Stomach (tissue), 19 donors: ENCODE results near the gene CELF6. TPM values are rescaled to one million over a fixed set of nuclear protein-coding genes. Genes with fewer than 3 reads are reported as not detected.

Experiments used
- DNase-seq, 2 donors: peaks; one replicate each; pipeline versions ENCODE4 v3.0.0 to v3.0.0-alpha.2; 2013 to 2019
- H3K27ac ChIP-seq, 5 donors: fragments of 200-600 bp in 4 of 5; sonication (generic) in 4 of 5; one replicate each; pipeline ENCODE4 v1.5.1; 2013 to 2019; ENCODE audit warnings: mild to moderate bottlenecking in 1 of 5, moderate library complexity in 1 of 5
- H3K27me3 ChIP-seq, 3 donors: fragments of 200-600 bp; sonication (generic); one replicate each; pipeline ENCODE4 v1.5.1; 2017 to 2019; ENCODE audit warnings: mixed run types in 1 of 3
- H3K36me3 ChIP-seq, 4 donors: fragments of 200-600 bp; sonication (generic); 1 replicate in 3 of 4; 2 replicates in 1 of 4; pipeline ENCODE4 v1.5.1; 2016 to 2019
- H3K4me1 ChIP-seq, 4 donors: fragments of 200-600 bp; sonication (generic); one replicate each; pipeline ENCODE4 v1.5.1; 2016 to 2019
- H3K4me3 ChIP-seq, 4 donors: fragments of 200-600 bp; sonication (generic) in 3 of 4; one replicate each; pipeline ENCODE4 v1.5.1; 2016 to 2019; ENCODE audit warnings: mild to moderate bottlenecking in 1 of 4
- H3K9me3 ChIP-seq, 4 donors: fragments of 200-600 bp; sonication (generic); one replicate each; pipeline ENCODE4 v1.5.1; 2016 to 2019
- EP300 ChIP-seq: sonication (generic); formaldehyde crosslinking; IDR thresholded peaks from one replicate; pipeline ENCODE4 v1.6.1; 2017; ENCODE audit warnings: antibody characterized with exemption
- POLR2A ChIP-seq, 4 donors: fragments of 450-650 bp; IDR thresholded peaks; one replicate each; pipeline ENCODE4 v1.6.1; 2016; ENCODE audit warnings: antibody characterized with exemption in 4 of 4, control low read depth in 2 of 4, mild to moderate bottlenecking in 1 of 4, moderate library complexity in 1 of 4
- POLR2AphosphoS5 ChIP-seq, 3 donors: sonication (generic); formaldehyde crosslinking; IDR thresholded peaks; one replicate each; pipeline ENCODE4 v1.6.1; 2016; ENCODE audit warnings: antibody characterized with exemption in 3 of 3
- WGBS, 5 donors: extraction: QIAGEN DNeasy Blood & Tissue Kit in 3 of 5; methylation state at CpG; one replicate each; pipeline versions ENCODE4 v1.1.5 to v1.1.7; 2013 to 2018; 5-methylcytosine and 5-hydroxymethylcytosine counted together
- intact Hi-C: fragments of 100-400 bp; cut with DNase I; formaldehyde crosslinking; loops from one replicate; pipeline ENCODE4 v1.15.1; 2023; ENCODE audit warnings: low total_unique reads
- long read RNA-seq, 10 donors: transcript quantifications; one replicate each; lab custom pipeline, GENCODE V29; 2026
- polyA plus RNA-seq, 3 donors: library from polyadenylated mRNA; stranded (reverse); fragments of 200-250 nt; gene quantifications; one replicate each; pipeline ENCODE4 v1.2.3, GENCODE V29; 2013
- total RNA-seq, 5 donors: library from RNA; depleted of rRNA; stranded (reverse); fragments of >200 nt; gene quantifications; one replicate each; pipeline versions ENCODE4 v1.1.0 to v1.2.3, GENCODE V29; 2014 to 2016
- TF ChIP-seq, protein P1 (sequence below), 7 experiments: fragments of 450-650 bp in 4 of 7; fragments of 200-600 bp in 3 of 7; sonication (generic) in 3 of 7; IDR thresholded peaks; one replicate each; pipeline ENCODE4 v1.5.1; 2016 to 2019; ENCODE audit warnings: antibody characterized with exemption in 7 of 7, control low read depth in 2 of 7, mild to moderate bottlenecking in 1 of 7
- donor health status: healthy with polysubstance abuse.
- donor health status: Bipolar disorder and iron deficiency.
- donor health status: healthy.

Gene CELF6
- total RNA-seq (1 to 10 TPM in 2 of 5 donors, under 1 TPM in 1, not detected in 2; 0.55 to 4.0 (median 1.9) TPM), polyA plus RNA-seq (1 to 10 TPM in 1 of 3 donors, under 1 TPM in 2; 0.44 to 3.9 (median 0.61) TPM)
- long read RNA-seq, donor 1, partial matches to known transcripts: 0 of 1 reads
- long read RNA-seq, donor 1, other reads (novel, unspliced or antisense): 0 of 1 reads
- long read RNA-seq, donor 2: 0 reads
- long read RNA-seq, donor 3: 0 reads
- long read RNA-seq, donor 4, partial matches to known transcripts: 0 of 1 reads
- long read RNA-seq, donor 4, other reads (novel, unspliced or antisense): 0 of 1 reads
- long read RNA-seq, donor 5: 0 reads
- long read RNA-seq, donor 6: 0 reads
- long read RNA-seq, donor 7: 0 reads
- long read RNA-seq, donor 8: 0 reads
- long read RNA-seq, donor 9: 0 reads
- long read RNA-seq, donor 10: 0 reads

DNA sequence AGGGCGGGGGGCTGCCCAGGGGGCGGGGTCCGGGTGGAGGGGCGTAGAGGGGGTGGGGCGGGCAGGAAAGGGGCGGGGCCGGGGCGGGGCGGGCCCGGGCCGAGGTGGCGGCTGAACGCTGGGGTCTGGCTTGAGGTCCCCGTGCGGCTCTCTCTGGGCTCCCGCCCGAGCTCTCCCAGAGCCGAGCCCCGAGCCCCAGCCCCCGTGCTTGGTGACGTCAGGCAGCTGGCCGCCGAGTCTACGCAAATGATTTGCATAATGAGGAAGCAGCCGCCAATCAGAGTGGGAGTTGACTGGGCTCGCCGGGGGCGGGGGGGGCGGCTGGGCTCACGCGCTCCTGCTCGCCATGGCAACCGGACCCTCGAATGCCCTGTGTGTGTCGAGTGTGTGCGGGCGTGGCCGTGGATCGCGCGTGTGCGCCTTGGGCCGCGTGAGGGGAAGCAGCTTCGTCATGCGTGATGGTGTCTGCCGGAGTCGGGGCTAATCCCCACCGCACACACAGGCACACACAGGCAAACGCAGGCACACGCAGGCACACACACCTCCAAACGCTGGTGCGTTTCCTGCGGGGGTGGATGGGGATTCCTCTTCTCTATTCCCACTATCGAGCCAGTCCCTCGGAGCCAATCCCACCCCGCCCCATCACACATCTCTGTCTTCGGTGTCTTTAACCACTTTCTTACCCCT lies at the start of gene CELF6:
TSS of gene CELF6 (minus strand) at position 173 of the 687 bp plus-strand sequence. CDS start 283 bp downstream, outside the sequence.
- Histone ChIP-seq H3K4me1 (peaks cover 6 to 18% (median 16%) of the 10 kb centered on the region in 4 donors), H3K4me3 (peak within 1 kb of the TSS; percentile 47 to 77 (median 67)), H3K27me3 (peaks cover 0 to 8% (median 0%) of the 10 kb centered on the region in 3 donors), H3K36me3 (no peaks in the 10 kb centered on the region), H3K27ac (peak within 1 kb of the TSS in 4 of 5 donors; percentile 52 to 61 (median 60)), H3K9me3 (no peaks in the 10 kb centered on the region)
- intact Hi-C loops: no loop called here
- peak; percentile 77 to 95 for DNase-seq
- TF ChIP-seq POLR2AphosphoS5 (IDR thresholded peaks at IDR 0.05): peak in 1 of 3 donors; percentile 7
- no peak for TF ChIP-seq POLR2A (IDR thresholded peaks at IDR 0.05)
- WGBS, 5 donors: 0 to 2% (median 1%) methylated on average over 16 to 58 of the region's 58 CpGs

DNA sequence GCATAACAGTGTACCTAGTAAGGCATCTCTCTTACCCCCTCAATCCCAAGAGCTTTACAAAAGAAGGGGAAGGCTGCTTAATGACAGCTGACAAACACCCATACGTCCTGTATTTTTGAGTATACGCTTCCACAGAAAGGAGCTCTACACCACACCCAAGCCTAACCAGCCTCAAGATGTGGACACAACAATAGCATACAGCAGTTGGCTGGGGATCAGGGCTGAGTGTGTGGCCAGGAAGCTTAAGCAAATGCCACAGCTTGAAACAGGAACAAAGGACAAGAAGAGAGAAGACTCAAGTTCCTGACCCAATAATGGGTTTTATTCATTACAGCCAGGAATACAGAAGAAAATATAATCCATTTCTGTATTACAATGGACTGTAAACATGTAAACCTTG lies 48.9 kb upstream of the CELF6 start:
- Histone ChIP-seq H3K27me3 (no peaks in the 10 kb centered on the region), H3K27ac (peak overlapping the region in 2 of 5 donors; percentile 32 to 59), H3K36me3 (peaks cover 0 to 45% (median 23%) of the 10 kb centered on the region in 4 donors), H3K4me3 (no peak overlapping the region), H3K4me1 (peaks cover 0 to 76% (median 26%) of the 10 kb centered on the region in 4 donors), H3K9me3 (no peaks in the 10 kb centered on the region)
- TF ChIP-seq EP300: no peak
- TF ChIP-seq POLR2A (IDR thresholded peaks at IDR 0.05): no peak
- TF ChIP-seq, protein P1, sequence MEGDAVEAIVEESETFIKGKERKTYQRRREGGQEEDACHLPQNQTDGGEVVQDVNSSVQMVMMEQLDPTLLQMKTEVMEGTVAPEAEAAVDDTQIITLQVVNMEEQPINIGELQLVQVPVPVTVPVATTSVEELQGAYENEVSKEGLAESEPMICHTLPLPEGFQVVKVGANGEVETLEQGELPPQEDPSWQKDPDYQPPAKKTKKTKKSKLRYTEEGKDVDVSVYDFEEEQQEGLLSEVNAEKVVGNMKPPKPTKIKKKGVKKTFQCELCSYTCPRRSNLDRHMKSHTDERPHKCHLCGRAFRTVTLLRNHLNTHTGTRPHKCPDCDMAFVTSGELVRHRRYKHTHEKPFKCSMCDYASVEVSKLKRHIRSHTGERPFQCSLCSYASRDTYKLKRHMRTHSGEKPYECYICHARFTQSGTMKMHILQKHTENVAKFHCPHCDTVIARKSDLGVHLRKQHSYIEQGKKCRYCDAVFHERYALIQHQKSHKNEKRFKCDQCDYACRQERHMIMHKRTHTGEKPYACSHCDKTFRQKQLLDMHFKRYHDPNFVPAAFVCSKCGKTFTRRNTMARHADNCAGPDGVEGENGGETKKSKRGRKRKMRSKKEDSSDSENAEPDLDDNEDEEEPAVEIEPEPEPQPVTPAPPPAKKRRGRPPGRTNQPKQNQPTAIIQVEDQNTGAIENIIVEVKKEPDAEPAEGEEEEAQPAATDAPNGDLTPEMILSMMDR (IDR thresholded peaks at IDR 0.05): no peak
- no peak for TF ChIP-seq POLR2AphosphoS5 (IDR thresholded peaks at IDR 0.05)
- WGBS, 5 donors: 33 to 64% (median 42%) methylated on average over 2 of the region's 2 CpGs
- intact Hi-C loops: no loop called here
- peak in 1 of 2 donors; percentile 38 for DNase-seq

DNA sequence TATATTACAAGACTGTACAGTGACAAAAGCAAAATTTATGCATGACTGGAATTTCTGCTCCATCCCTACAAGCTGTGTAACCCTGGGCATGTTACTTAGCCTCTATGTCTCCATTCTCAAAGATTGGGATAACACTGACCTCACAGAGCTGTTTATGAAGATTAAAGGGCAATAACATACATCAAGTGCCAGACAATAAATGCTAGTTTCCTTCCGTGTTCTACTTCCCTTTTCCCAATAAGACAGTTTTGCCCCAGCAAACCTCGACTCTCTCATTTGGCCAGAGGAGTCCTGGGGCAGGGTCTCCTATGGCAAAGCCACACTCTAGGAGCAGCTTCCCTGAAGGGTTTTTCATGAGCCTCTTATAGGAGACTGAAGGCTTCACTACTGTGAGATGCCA lies 48.4 kb upstream of the CELF6 start:
- DNase-seq: no peak
- whole genome bisulfite sequencing, 5 donors: 77 to 89% (median 80%) methylated on average over 2 of the region's 2 CpGs
- Histone ChIP-seq H3K4me3 (no peak overlapping the region), H3K27ac (peak overlapping the region in 2 of 5 donors; percentile 32 to 59), H3K4me1 (peaks cover 0 to 70% (median 21%) of the 10 kb centered on the region in 4 donors), H3K9me3 (no peaks in the 10 kb centered on the region), H3K36me3 (peaks cover 0 to 45% (median 23%) of the 10 kb centered on the region in 4 donors), H3K27me3 (no peaks in the 10 kb centered on the region)
- TF ChIP-seq POLR2AphosphoS5 (IDR thresholded peaks at IDR 0.05): no peak
- TF ChIP-seq, protein P1 (IDR thresholded peaks at IDR 0.05): no peak
- TF ChIP-seq EP300: no peak
- TF ChIP-seq POLR2A (IDR thresholded peaks at IDR 0.05): no peak
- intact Hi-C loops: no loop called here

DNA sequence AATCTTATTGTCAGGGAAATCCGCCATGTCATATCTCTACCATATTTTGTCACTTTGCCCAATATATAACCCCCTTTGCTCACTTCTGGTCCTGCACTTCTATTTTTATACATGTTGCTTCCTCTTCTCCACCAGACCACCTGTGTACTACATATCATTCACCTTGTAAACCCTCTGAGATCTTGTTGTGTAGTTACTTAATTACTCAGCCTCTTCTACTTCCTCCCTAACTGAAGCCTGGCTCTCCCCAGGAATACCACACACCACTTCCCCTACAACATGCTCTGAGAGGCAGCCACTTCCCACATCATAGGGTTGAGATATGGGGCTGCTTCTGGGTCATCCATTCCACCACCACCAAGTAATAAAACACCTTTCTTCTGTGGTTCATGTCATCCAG lies 45.9 kb upstream of the CELF6 start:
- Histone ChIP-seq H3K27me3 (no peaks in the 10 kb centered on the region), H3K4me3 (no peak overlapping the region), H3K27ac (no peak overlapping the region), H3K9me3 (no peaks in the 10 kb centered on the region), H3K4me1 (peaks cover 0 to 46% (median 8%) of the 10 kb centered on the region in 4 donors), H3K36me3 (peaks cover 0 to 36% (median 27%) of the 10 kb centered on the region in 4 donors)
- TF ChIP-seq, protein P1 (IDR thresholded peaks at IDR 0.05): no peak
- intact Hi-C loops: no loop called here
- 83 to 96% (median 88%) methylated on average over 1 of the region's 1 CpG for WGBS, 5 donors
- peak in 1 of 2 donors; percentile 38 for DNase-seq
